ENCODE results near the gene LAMA3. TPM values are rescaled to one million over a fixed set of nuclear protein-coding genes. Genes with fewer than 3 reads are reported as not detected.

LAMA3 gene
- polyA plus RNA-seq, 1 of the 3 experiments (the other 2 are of a cell fraction) = 3.5 TPM

DNA sequence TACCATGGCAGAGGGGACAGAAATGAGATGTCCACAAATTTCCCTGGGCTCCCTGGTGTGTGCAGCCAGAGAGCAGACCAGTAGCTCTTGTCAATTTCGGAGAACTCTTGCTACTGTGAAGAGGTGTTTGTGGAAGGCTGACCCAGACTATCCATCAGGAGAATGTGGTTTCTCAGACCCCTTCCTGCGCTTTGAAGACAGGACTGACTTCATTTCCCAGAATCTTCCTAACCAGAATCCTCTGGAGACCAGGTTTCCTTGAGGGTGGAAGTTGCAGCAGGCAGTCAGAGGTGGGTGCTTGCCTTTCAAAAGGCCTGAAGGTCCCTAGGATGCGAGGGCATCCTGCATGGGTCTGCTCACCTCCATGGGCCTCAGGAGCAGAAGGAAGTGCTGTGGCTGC lies 121.9 kb downstream of the LAMA3 start:
- H3K4me3 ChIP-seq (ENCODE audit: low read depth in 2 of 2, low read length in 1 of 2) = no peak overlapping the region
- no peak for DNase-seq
- 95% methylated on average over 2 of the region's 3 CpGs for WGBS (ENCODE audit: low lambda C conversion rate)
- no peaks in the 10 kb centered on the region for H3K79me2 ChIP-seq (ENCODE audit: insufficient read depth)
- H3K4me2 ChIP-seq = no peak overlapping the region
- H3K9ac ChIP-seq = no peak overlapping the region
- peaks cover 0 to 6% of the 10 kb centered on the region in 2 experiments; a peak in 2 of 4 replicates for H3K4me1 ChIP-seq (ENCODE audit: control insufficient read depth in 1 of 2, insufficient read depth in 2 of 2, low read depth in 1 of 2, low read length in 1 of 2)
- no peaks in the 10 kb centered on the region for H3K9me2 ChIP-seq
- no peaks in the 10 kb centered on the region for H4K20me1 ChIP-seq (ENCODE audit: insufficient read depth)
- H3K27ac ChIP-seq (ENCODE audit: low read depth in 2 of 2, low read length in 1 of 2) = no peak overlapping the region
- H2AFZ ChIP-seq (ENCODE audit: low read depth) = no peak overlapping the region
- TF ChIP-seq RXRA (IDR thresholded peaks at IDR 0.05; ENCODE audit: borderline replicate concordance, low read depth) (no peak), SIN3A (IDR thresholded peaks at IDR 0.05; ENCODE audit: borderline replicate concordance, low read depth, low read length) (no peak), TAF1 (IDR thresholded peaks at IDR 0.05; ENCODE audit: borderline replicate concordance, low read depth, low read length) (no peak), RCOR1 (IDR thresholded peaks at IDR 0.05; ENCODE audit: low read length) (no peak), FOXJ3 (CRISPR knock-in tag; IDR thresholded peaks at IDR 0.05) (no peak), NRF1 (IDR thresholded peaks at IDR 0.05; ENCODE audit: low read depth, low read length) (no peak), CTCF (IDR thresholded peaks at IDR 0.05) (no peak), RAD21 (IDR thresholded peaks at IDR 0.05; ENCODE audit: low read length) (no peak), FOXM1 (IDR thresholded peaks at IDR 0.05; ENCODE audit: low read depth) (no peak), POLR2AphosphoS5 (IDR thresholded peaks at IDR 0.05; ENCODE audit: low read depth, low read length) (no peak), YY1 (IDR thresholded peaks at IDR 0.05; ENCODE audit: low read depth) (no peak), MAX (IDR thresholded peaks at IDR 0.05; ENCODE audit: low read depth) (no peak)
- ChIA-PET CTCF (interaction anchor here (0.7 to 4.5 kb wide), 12 partner anchors 9 to 308 kb away, joined by 3 to 30 read pairs (median 4); no protein-coding TSS in a partner anchor), POLR2A (no interaction called here)
- no peaks in the 10 kb centered on the region for H3F3A ChIP-seq (replicated peaks; ENCODE audit: insufficient read depth)
- H3K36me3 ChIP-seq (replicated peaks in 1 of 2; ENCODE audit: control insufficient read depth in 1 of 2, insufficient read depth in 2 of 2, low read length in 1 of 2) = no peaks in the 10 kb centered on the region
- H3K9me3 ChIP-seq = no peaks in the 10 kb centered on the region
- no peaks in the 10 kb centered on the region for H3K27me3 ChIP-seq (ENCODE audit: insufficient read depth)

DNA sequence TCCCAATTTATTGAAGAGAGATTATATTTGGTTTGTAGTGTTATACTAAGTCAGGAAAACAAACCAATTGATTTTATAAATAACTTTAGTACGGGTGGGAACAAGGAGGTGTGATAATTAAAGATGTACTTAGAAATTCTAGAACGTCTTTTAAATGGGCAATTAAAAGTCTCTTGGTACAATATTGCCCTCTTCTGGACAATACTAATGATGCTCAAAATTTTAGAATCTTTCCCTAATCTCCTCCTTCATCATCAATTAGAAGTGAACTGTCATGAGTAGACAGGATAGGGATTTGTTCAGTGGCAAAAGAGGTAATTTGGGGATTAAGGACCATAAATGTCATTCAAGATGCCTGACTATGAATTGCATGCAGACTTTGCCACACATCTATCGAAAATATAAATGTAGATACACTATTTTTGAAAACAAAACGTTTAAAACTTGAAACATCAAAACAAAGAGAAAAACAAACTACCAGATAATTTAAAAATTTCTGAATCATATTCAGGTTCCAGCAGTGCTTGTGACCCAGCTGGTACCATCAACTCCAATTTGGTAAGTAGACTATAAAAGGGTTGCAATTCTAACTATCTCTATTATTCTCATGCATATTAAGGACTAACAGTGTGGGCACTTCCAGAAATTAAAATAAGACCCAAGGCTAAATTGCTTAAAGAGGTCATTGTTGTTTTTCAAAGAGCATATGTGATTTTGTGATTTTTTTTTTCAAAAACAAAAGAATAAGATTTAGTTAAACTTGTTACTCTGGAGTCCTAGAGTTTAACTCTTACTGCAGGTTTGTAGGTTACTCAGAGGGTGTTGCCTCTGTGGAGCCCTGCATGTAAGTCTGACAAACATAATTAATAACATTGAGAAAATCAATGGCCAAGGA lies 123.5 kb downstream of the LAMA3 start:
- Histone ChIP-seq H3K36me3 (replicated peaks in 1 of 2; ENCODE audit: control insufficient read depth in 1 of 2, insufficient read depth in 2 of 2, low read length in 1 of 2) (no peaks in the 10 kb centered on the region), H3K27ac (ENCODE audit: low read depth in 2 of 2, low read length in 1 of 2) (no peak overlapping the region), H3K79me2 (ENCODE audit: insufficient read depth) (no peaks in the 10 kb centered on the region), H3K9me2 (no peaks in the 10 kb centered on the region), H3K9ac (no peak overlapping the region), H4K20me1 (ENCODE audit: insufficient read depth) (no peaks in the 10 kb centered on the region), H3K27me3 (ENCODE audit: insufficient read depth) (no peaks in the 10 kb centered on the region), H3K4me2 (no peak overlapping the region), H2AFZ (ENCODE audit: low read depth) (no peak overlapping the region), H3K4me1 (ENCODE audit: control insufficient read depth in 1 of 2, insufficient read depth in 2 of 2, low read depth in 1 of 2, low read length in 1 of 2) (peaks cover 0 to 6% of the 10 kb centered on the region in 2 experiments; a peak in 2 of 4 replicates), H3F3A (replicated peaks; ENCODE audit: insufficient read depth) (no peaks in the 10 kb centered on the region), H3K9me3 (no peaks in the 10 kb centered on the region), H3K4me3 (ENCODE audit: low read depth in 2 of 2, low read length in 1 of 2) (no peak overlapping the region)
- ChIA-PET POLR2A (no interaction called here), CTCF (interaction anchor here (0.6 to 4.5 kb wide), 10 partner anchors 9 to 1509 kb away, joined by 3 to 30 read pairs (median 4); no protein-coding TSS in a partner anchor)
- peak; percentile 34 for DNase-seq
- WGBS (ENCODE audit: low lambda C conversion rate) = 44% methylated on average over 4 of the region's 4 CpGs
- peak; percentile 46 for TF ChIP-seq SMC3 (IDR thresholded peaks at IDR 0.05; ENCODE audit: low read depth, low read length)
- TF ChIP-seq, protein P1, sequence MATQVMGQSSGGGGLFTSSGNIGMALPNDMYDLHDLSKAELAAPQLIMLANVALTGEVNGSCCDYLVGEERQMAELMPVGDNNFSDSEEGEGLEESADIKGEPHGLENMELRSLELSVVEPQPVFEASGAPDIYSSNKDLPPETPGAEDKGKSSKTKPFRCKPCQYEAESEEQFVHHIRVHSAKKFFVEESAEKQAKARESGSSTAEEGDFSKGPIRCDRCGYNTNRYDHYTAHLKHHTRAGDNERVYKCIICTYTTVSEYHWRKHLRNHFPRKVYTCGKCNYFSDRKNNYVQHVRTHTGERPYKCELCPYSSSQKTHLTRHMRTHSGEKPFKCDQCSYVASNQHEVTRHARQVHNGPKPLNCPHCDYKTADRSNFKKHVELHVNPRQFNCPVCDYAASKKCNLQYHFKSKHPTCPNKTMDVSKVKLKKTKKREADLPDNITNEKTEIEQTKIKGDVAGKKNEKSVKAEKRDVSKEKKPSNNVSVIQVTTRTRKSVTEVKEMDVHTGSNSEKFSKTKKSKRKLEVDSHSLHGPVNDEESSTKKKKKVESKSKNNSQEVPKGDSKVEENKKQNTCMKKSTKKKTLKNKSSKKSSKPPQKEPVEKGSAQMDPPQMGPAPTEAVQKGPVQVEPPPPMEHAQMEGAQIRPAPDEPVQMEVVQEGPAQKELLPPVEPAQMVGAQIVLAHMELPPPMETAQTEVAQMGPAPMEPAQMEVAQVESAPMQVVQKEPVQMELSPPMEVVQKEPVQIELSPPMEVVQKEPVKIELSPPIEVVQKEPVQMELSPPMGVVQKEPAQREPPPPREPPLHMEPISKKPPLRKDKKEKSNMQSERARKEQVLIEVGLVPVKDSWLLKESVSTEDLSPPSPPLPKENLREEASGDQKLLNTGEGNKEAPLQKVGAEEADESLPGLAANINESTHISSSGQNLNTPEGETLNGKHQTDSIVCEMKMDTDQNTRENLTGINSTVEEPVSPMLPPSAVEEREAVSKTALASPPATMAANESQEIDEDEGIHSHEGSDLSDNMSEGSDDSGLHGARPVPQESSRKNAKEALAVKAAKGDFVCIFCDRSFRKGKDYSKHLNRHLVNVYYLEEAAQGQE (IDR thresholded peaks at IDR 0.05; ENCODE audit: low read depth, low read length) = no peak
- TF ChIP-seq RAD21 (IDR thresholded peaks at IDR 0.05; ENCODE audit: low read length) = peak; percentile 76
- TF ChIP-seq NFIC (IDR thresholded peaks at IDR 0.05; ENCODE audit: borderline replicate concordance) = no peak
- no peak for TF ChIP-seq JUND (IDR thresholded peaks at IDR 0.05)
- TF ChIP-seq CTCF (IDR thresholded peaks at IDR 0.05) = peak; percentile 77
- TF ChIP-seq GATA2 (CRISPR knock-in tag; IDR thresholded peaks at IDR 0.05) = peak; percentile 50
- TF ChIP-seq PBX3 (IDR thresholded peaks at IDR 0.05) = peak; percentile 30; the same call in 1 of the 2 replicates

Data from SK-N-SH (cell line).